Mucosa of gallbladder (tissue), 1 donor: Measurements from ENCODE around the gene MUC13. TPM values are rescaled to one million over a fixed set of nuclear protein-coding genes. Genes with fewer than 3 reads are reported as not detected.

Experiments used
- DNase-seq: peaks from one replicate; pipeline ENCODE4 v3.0.0-alpha.2; 2020; ENCODE audit warnings: low spot score
- total RNA-seq: library from RNA; stranded (reverse); gene quantifications from one replicate; pipeline ENCODE4 v1.2.1, GENCODE V29; 2021
- donor health status: DM: no; HTN: no; CAD: no.

The MUC13 gene
- total RNA-seq, 1 donor from 2014 or later = 248 TPM

- no peak for DNase-seq
Observed at GRCh38 chr3:124903896-124904834, 30.4 kb downstream of the MUC13 start.

DNA sequence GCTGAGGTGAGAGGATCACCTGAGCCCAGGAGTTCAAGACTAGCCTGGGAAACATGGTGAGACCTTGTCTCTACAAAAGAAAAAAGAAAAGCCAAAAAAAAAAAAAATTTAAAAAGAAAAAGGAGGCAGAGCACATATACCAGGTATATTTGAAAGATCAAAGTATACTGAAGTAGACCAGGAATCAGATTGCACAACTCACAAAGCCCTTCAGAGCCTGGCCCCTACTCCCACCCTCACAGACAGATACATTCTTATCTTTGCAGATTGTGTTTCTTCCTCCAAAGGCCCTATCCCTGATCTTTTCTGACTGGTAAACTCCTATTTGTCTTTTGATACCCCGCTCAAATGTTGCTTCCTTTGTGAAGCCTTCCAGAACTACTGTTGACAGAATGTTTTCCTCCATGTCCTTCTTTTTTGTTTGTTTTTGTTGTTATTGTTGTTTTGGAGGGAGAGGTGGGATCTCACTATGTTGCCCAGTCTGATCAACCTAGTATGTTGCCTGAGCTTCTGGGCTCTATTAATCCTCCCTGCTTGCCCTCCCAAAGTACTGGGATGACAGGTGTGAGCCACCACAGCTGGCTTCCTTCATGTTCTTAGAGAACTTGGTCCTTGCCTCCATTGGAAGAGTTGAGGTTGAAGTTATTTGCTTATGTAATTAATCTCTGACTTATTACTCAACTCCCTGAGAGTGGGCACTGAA, 37.6 kb downstream of the MUC13 start:
- no peak for DNase-seq

DNA sequence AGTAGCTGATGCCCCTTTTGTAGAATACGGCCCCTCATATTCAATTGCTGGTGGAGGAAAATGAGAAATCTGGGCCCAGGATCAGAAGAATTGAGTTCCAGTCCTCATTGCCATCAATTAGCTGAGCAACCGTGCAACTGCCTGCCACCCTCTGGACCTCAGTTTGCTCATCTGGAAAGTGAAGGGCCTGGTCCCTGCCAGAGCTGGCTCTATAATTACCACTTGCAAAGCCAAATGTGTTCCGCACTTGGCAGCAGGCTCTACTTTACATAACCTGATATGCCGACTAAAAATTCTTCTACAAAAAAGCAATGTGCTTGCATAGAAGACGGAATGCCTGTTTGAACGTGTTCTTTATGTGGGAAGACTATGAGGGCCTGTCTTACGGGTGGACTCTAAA, 38.8 kb downstream of the MUC13 start:
- DNase-seq = no peak

DNA sequence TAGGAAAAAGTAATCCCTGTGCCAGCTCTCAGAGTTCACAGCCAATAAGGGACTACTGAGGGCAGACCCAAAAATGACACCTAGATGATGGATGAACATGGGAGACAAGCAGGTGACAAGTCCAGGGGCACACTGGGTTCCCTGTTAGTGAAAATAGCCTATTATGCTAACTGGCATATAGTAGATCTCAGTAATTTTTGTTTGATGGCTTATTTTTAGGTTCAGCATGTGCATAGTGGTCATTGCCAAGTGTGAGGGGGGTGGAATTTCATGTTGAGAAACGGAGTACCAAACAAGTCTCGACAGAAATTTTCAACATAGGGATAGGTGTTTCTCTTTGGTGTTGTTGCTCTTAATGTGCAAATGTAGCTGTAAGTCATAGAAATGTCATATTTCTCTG, 41.0 kb downstream of the MUC13 start:
- DNase-seq = no peak

GRCh38 chr3:124890573-124891190, 43.9 kb downstream of the MUC13 start:
- DNase-seq = no peak

DNA sequence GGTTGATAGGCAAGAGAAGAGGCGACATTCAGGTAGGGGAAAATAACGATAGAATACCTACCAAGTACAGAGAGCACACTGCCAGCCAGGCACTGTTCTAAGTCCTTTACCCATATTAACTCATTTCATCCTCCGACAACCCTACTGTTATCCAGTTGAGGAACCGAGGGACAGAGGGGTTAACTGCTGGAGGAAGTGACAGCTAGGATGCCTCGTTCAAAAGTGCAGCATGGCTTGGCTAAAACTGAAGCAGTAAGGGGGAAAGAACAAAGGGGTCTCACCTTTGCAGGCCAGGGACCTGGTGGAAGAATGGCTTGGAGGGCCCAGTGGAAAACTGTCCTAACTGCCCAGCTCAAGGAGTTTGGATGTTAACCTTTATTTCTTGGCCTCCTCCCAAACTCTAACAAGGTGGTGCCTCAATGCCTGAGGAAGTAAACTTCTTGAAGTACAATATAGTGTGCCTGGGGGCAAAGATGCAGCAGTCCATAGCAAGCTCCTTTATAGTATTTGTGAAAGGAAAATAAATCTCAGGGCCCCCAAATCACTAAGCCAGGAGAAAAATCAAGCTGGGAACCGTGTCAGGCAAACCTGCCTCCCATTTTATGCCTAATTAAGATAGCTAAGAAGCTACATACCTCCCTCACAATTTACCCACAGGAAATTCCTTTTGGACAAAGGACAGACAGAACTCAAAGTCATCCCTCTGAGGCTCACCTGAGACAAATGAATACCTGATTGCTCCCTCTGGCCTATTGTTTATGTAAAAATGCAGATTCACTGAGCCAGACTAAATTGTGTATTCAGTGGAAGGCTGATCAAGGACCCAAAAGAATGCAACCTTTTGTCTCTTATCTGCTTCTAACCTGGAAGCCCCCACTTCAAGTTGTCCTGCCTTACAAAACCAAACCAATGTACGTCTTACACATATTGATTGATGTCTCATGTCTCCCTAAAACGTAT, 45.8 kb downstream of the MUC13 start:
- no peak for DNase-seq

GRCh38 chr3:124887932-124888298, 46.6 kb downstream of the MUC13 start:
- no peak for DNase-seq

DNA sequence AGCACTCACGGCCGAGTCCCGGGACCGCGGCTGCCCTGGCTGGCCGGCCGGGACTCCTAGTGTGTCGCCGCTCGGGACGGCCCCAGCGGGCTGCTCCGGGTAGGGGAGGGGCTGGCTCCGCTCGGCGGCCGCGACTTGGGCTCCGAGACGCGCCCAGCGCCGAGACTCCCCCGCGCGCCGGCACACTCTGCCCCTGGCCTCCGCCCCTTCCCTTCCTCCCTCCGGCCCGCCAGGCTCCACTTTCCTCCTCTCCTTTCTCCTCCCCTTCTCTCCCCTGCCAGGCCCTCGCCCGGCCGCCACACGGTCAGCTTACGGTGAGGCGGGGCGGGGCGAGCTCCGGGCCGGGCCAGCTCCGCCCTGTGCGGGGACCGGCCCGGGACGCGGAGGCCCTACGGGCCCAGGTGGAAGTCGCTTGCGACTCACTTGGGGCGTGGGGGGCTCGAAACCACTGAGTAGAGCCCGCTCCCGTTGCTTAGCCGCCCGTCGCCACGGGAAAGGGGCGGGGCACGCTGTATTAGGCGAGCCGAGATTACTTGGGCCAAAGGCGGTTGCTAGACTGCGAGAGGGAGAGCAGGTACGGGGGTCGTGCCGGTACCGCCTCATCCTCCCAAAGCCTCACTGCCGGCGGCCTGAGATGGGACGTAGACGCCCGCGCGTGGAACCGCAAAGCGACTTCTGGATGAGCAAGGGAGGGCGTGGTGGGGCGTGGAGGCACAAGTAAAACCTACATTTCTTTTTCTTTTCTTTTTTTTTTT, 47.2 kb downstream of the MUC13 start, which contains the start of gene ITGB5:
Gene ITGB5 (minus strand): TSS at position 189 of the 755 bp plus-strand sequence. CDS start 365 bp downstream, outside the sequence.
- DNase-seq = peak; percentile 74

GRCh38 chr3:124886168-124887056, 48.1 kb downstream of the MUC13 start:
- DNase-seq = peak; percentile 44

GRCh38 chr3:124885466-124886167, 48.9 kb downstream of the MUC13 start:
- DNase-seq = no peak

- no peak for DNase-seq
Observed at GRCh38 chr3:124884474-124885101, 50.0 kb downstream of the MUC13 start.

- no peak for DNase-seq
Observed at GRCh38 chr3:124883766-124884473, 50.6 kb downstream of the MUC13 start.

DNA sequence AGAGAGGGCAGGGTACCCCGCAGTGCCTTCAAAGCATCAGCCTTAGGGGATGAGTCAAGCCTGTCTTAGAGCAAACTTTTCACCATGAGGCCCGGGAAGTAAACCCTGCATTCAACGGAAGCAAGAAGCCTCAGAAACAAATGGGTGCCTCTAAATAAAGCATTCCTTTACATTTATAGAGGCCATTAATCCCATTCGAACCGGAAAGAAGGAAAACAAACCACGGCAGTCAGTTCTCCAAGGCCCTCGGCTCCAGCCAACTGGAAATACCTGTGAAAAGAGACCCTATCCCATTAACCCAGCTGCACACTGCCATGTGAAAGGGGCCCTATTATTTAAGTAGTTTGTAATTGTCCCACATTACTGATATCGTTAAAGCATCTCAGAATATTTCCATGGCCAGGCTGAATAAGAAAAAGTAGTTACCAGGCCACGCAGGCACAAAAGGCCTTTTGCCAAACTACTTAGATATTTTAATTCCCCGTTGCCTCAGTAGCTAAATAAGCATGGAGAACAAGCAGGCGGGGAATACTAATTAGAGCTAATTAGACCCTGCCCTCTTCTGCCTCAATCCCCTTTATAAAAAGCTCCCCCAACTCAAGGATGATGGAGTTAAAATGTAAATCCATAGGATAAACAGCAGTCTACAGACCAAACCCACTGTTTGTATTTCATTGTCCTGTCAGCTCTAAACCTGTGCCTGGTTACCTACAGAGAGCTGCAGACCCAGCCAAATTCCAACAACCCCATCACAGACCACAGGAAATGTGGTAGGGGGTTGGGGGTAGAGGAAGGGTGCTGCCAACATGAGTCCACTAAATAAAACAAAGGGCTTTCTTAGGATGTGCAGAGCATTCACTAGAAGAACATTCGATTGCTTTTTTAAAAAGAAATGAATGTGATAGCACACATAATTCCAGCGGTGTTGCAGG, 51.5 kb downstream of the MUC13 start:
- no peak for DNase-seq

DNA sequence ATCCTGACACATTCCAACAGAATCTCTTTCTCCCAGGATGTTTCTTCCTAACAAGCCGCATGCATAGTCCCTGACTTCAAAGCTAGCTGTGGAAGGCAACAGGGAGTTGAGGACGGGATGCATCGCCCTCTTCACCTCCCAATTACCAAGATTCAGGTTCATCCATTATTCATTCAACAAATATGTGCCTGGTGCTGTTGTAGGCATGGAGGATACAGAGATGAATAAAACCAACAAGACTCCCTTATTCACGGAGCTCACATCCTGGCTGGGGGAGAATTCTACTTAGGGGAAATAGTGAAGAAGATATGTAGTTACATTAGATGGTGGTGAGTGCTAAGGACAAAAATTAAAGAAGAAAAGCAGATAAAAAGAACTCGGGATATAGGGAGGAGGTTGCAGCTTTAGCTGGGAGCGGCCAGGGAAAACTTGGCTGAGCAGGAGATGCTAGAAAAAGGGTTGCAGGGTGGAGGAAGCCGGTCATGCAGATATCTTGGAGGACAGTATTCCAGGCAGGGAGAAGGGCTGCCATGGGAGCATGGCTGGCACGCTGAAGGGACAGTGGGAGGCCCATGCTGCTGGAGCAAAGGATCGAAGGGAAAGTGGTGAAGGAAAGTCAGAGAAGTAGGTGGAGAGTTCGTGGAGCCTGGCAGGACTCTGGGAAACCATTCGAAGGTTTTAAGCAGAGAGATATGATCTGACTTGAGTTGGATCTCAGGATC, 52.4 kb downstream of the MUC13 start:
- DNase-seq = no peak

- no peak for DNase-seq
Observed at GRCh38 chr3:124879337-124879680, 55.2 kb downstream of the MUC13 start.
